GM12891 (cell line): Measurements from ENCODE around the gene SIGLEC1.

Experiments
- POLR2A ChIP-seq: IDR thresholded peaks from 2 replicates; pipeline ENCODE4 v1.6.1; 2011; ENCODE audit warnings: low read depth, low read length, control low read depth
- POLR2AphosphoS5 ChIP-seq: IDR thresholded peaks from 2 replicates; pipeline ENCODE4 v1.6.1; 2011; ENCODE audit warnings: low read depth, low read length, control low read depth
- POU2F2 ChIP-seq: IDR thresholded peaks from 2 replicates; pipeline ENCODE4 v1.6.1; 2011; ENCODE audit warnings: low read depth, mild to moderate bottlenecking, control low read depth, low read length, moderate library complexity
- SPI1 ChIP-seq: IDR thresholded peaks from 2 replicates; pipeline ENCODE4 v1.6.1; 2011; ENCODE audit warnings: low read depth, low read length, control low read depth
- TAF1 ChIP-seq: IDR thresholded peaks from 2 replicates; pipeline ENCODE4 v1.6.1; 2011; ENCODE audit warnings: low read depth, low read length, control low read depth

GRCh38 chr20:3755814-3756480 lies 43.5 kb upstream of the SIGLEC1 start:
- TF ChIP-seq POLR2A (no peak), POLR2AphosphoS5 (no peak), TAF1 (no peak), POU2F2 (no peak), SPI1 (no peak)
